Astrocyte (in vitro differentiated cells and primary cell): ENCODE results near the gene CCDC177. TPM values are rescaled to one million over a fixed set of nuclear protein-coding genes. Genes with fewer than 3 reads are reported as not detected.

Experiments used
- DNase-seq: peaks from one replicate; pipeline ENCODE4 v3.0.0-alpha.2; 2010; ENCODE audit warnings: low read depth
- FAIRE-seq: peaks from 2 replicates; lab custom pipeline; 2011; peaks lifted over from hg19 to GRCh38; lab: Jason Lieb, UNC
- H2AFZ ChIP-seq: 2 replicates; pipeline ENCODE4 v1.6.0; 2012; ENCODE audit warnings: low read depth, low read length, inconsistent platforms
- H3K27ac ChIP-seq: 2 replicates; pipeline ENCODE4 v1.5.1; 2011; ENCODE audit warnings: low read depth, low read length, inconsistent platforms
- H3K27me3 ChIP-seq: 2 replicates; pipeline ENCODE4 v1.6.0; 2011; ENCODE audit warnings: low read length, inconsistent platforms; ENCODE audit not compliant: insufficient read depth
- H3K36me3 ChIP-seq: 2 replicates; pipeline ENCODE4 v1.5.1; 2011; ENCODE audit warnings: low read length, inconsistent platforms; ENCODE audit not compliant: insufficient read depth
- H3K4me1 ChIP-seq: 2 replicates; pipeline ENCODE4 v1.5.1; 2011; ENCODE audit warnings: low read length, inconsistent platforms; ENCODE audit not compliant: insufficient read depth
- H3K4me2 ChIP-seq: 2 replicates; pipeline ENCODE4 v1.6.0; 2012; ENCODE audit warnings: low read length, inconsistent platforms
- H3K4me3 ChIP-seq: 2 replicates; pipeline ENCODE4 v1.5.1; 2011; ENCODE audit warnings: low read depth, mild to moderate bottlenecking, low read length, inconsistent platforms; ENCODE audit not compliant: insufficient read depth
- H3K79me2 ChIP-seq: 2 replicates; pipeline ENCODE4 v1.6.0; 2012; ENCODE audit warnings: mild to moderate bottlenecking, low read length, inconsistent platforms; ENCODE audit not compliant: insufficient read depth
- H3K9ac ChIP-seq: 2 replicates; pipeline ENCODE4 v1.6.0; 2012; ENCODE audit warnings: mild to moderate bottlenecking, low read length, inconsistent platforms
- H3K9me3 ChIP-seq: 2 replicates; pipeline ENCODE4 v1.5.1; 2012; ENCODE audit warnings: low read depth, mild to moderate bottlenecking, low read length, inconsistent platforms; ENCODE audit not compliant: insufficient read depth
- H4K20me1 ChIP-seq: 2 replicates; pipeline ENCODE4 v1.6.0; 2012; ENCODE audit warnings: low read length, inconsistent platforms; ENCODE audit not compliant: insufficient read depth
- H3K27ac Mint-ChIP-seq: one replicate; pipeline ENCODE4 v1.8.0; 2021; ENCODE audit warnings: mild to moderate bottlenecking, mixed read lengths; ENCODE audit not compliant: unreplicated experiment
- H3K27me3 Mint-ChIP-seq: one replicate; pipeline ENCODE4 v1.8.0; 2021; ENCODE audit warnings: low read depth, mixed read lengths; ENCODE audit not compliant: unreplicated experiment
- H3K36me3 Mint-ChIP-seq: one replicate; pipeline ENCODE4 v1.8.0; 2021; ENCODE audit warnings: low read depth, mixed read lengths; ENCODE audit not compliant: unreplicated experiment
- H3K4me1 Mint-ChIP-seq: one replicate; pipeline ENCODE4 v1.8.0; 2021; ENCODE audit warnings: low read depth, mixed read lengths; ENCODE audit not compliant: unreplicated experiment
- H3K4me3 Mint-ChIP-seq: one replicate; pipeline ENCODE4 v1.8.0; 2021; ENCODE audit warnings: mild to moderate bottlenecking, moderate library complexity, mixed read lengths; ENCODE audit not compliant: unreplicated experiment
- H3K9me3 Mint-ChIP-seq: one replicate; pipeline ENCODE4 v1.8.0; 2021; ENCODE audit warnings: mild to moderate bottlenecking, mixed read lengths; ENCODE audit not compliant: unreplicated experiment
- EZH2 ChIP-seq: IDR thresholded peaks from 2 replicates; pipeline ENCODE4 v1.6.1; 2012; ENCODE audit warnings: mild to moderate bottlenecking, low read length, inconsistent platforms; ENCODE audit not compliant: insufficient read depth
- total RNA-seq: library from RNA; stranded (reverse); gene quantifications from 2 replicates; pipeline ENCODE4 v1.2.1, GENCODE V29; 2021
- TF ChIP-seq, protein P1 (sequence below): IDR thresholded peaks from 2 replicates; pipeline ENCODE4 v1.5.1; 2011; ENCODE audit warnings: low read depth, mild to moderate bottlenecking, inconsistent platforms, low read length, moderate library complexity; ENCODE audit not compliant: insufficient read depth

CCDC177 gene
- total RNA-seq, 1 donor from 2014 or later: not detected

DNA sequence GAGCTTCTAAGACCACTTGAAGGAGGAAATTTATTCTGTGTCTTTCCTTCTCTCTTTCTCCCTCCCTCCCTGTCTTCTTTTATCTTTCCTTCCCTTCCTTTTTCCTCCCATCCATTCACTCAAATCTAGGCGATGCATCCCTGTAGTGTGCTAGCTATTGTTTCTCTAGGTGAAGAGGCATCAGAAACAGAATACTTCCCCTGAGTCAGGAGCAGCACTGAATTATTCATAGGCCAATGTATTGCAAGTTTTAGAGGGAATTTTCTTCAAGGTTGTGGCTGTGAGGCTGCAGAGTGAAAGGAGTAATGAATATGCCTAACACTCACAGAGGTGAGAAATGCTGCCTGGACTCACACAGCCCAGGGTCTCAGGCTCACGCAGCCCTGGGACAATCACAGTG lies 23.2 kb downstream of the CCDC177 start:
- Histone ChIP-seq H3K27me3 (peaks cover 12% of the 10 kb centered on the region), H3K4me2 (no peak overlapping the region), H2AFZ (no peak overlapping the region), H3K27ac (no peak overlapping the region), H4K20me1 (no peaks in the 10 kb centered on the region), H3K9me3 (no peaks in the 10 kb centered on the region), H3K79me2 (no peaks in the 10 kb centered on the region), H3K4me1 (peaks cover 3% of the 10 kb centered on the region), H3K36me3 (no peaks in the 10 kb centered on the region), H3K4me3 (no peak overlapping the region), H3K9ac (no peak overlapping the region)
- Mint-ChIP-seq H3K27ac (no peak overlapping the region), H3K27me3 (peaks cover 30% of the 10 kb centered on the region), H3K9me3 (no peaks in the 10 kb centered on the region), H3K4me3 (no peak overlapping the region), H3K4me1 (peaks cover 2% of the 10 kb centered on the region), H3K36me3 (no peaks in the 10 kb centered on the region)
- FAIRE-seq (no peak), DNase-seq (no peak)
- TF ChIP-seq, protein P1, sequence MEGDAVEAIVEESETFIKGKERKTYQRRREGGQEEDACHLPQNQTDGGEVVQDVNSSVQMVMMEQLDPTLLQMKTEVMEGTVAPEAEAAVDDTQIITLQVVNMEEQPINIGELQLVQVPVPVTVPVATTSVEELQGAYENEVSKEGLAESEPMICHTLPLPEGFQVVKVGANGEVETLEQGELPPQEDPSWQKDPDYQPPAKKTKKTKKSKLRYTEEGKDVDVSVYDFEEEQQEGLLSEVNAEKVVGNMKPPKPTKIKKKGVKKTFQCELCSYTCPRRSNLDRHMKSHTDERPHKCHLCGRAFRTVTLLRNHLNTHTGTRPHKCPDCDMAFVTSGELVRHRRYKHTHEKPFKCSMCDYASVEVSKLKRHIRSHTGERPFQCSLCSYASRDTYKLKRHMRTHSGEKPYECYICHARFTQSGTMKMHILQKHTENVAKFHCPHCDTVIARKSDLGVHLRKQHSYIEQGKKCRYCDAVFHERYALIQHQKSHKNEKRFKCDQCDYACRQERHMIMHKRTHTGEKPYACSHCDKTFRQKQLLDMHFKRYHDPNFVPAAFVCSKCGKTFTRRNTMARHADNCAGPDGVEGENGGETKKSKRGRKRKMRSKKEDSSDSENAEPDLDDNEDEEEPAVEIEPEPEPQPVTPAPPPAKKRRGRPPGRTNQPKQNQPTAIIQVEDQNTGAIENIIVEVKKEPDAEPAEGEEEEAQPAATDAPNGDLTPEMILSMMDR: no peak
- TF ChIP-seq EZH2: no peak

DNA sequence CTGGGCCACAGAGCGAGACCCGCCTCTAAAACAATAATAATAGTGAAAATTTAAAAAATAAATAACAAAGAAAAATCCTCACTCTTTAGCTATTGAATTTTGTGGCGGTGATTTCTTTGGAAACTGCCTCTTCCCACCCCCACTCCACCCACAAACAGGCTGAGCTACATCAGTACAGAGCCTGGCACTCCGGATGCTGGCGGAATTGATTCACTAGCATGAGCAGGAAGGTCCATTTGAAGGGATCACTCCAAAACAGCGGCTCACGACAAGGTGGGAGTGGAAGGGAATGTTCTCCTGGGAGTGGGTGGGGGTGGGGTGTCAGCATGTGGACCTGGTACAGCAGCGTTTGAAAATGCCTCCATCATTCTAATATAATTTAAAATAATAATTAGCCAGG lies 26.1 kb downstream of the CCDC177 start:
- Mint-ChIP-seq H3K4me3 (no peak overlapping the region), H3K27ac (no peak overlapping the region), H3K4me1 (peaks cover 7% of the 10 kb centered on the region), H3K9me3 (no peaks in the 10 kb centered on the region), H3K27me3 (peaks cover 33% of the 10 kb centered on the region), H3K36me3 (no peaks in the 10 kb centered on the region)
- Histone ChIP-seq H3K4me1 (peaks cover 3% of the 10 kb centered on the region), H3K9me3 (no peaks in the 10 kb centered on the region), H3K4me2 (peak overlapping the region; percentile 87), H3K27ac (no peak overlapping the region), H3K79me2 (no peaks in the 10 kb centered on the region), H3K4me3 (no peak overlapping the region), H4K20me1 (no peaks in the 10 kb centered on the region), H3K9ac (no peak overlapping the region), H3K27me3 (peaks cover 6% of the 10 kb centered on the region), H3K36me3 (no peaks in the 10 kb centered on the region), H2AFZ (no peak overlapping the region)
- FAIRE-seq (no peak), DNase-seq (no peak)
- TF ChIP-seq, protein P1: no peak
- TF ChIP-seq EZH2: no peak

DNA sequence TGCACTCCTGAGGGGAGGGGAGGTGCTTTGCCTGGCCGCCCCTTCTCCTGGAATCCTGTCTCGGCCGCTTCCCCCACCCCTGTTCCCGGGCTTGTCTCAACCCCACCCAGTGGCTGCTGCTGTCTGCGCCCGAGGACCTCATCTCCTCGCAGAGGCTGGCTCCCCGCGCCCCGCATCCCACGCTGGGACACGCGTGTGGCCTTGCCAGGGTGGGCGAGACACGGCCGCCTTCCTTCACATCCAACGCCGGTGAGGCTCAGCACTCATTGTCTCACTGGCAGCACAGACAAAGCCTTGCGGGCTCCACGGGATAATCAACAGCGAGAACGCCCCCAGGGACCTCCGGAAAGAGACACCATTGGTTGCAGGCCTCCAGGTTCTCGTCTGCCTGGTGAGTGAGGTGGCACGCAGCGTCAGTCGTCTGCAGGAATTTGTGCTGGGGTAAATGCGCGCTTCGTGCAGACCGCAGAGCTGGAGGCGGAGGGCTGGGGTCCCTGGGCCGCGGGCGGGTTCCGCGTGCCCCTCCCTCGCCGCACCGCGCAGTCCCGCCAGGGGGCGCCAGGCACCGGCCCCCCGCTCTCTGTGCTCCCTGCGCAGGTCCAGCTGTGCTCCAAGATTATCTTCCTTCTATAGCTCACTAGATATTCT lies 26.8 kb downstream of the CCDC177 start:
- Histone ChIP-seq H3K27ac (no peak overlapping the region), H2AFZ (peak overlapping the region; percentile 86), H3K36me3 (no peaks in the 10 kb centered on the region), H3K4me2 (peak overlapping the region; percentile 87), H3K9me3 (no peaks in the 10 kb centered on the region), H3K4me1 (peaks cover 3% of the 10 kb centered on the region), H3K79me2 (no peaks in the 10 kb centered on the region), H3K4me3 (peak overlapping the region; percentile 54), H3K9ac (peak overlapping the region; percentile 50), H4K20me1 (no peaks in the 10 kb centered on the region), H3K27me3 (peaks cover 4% of the 10 kb centered on the region)
- H3K9me3 Mint-ChIP-seq: no peaks in the 10 kb centered on the region
- peaks cover 34% of the 10 kb centered on the region for H3K27me3 Mint-ChIP-seq
- peak; percentile 36 for TF ChIP-seq EZH2
- TF ChIP-seq, protein P1: peak; percentile 53
- FAIRE-seq (no peak), DNase-seq (peak; percentile 37)
- peaks cover 5% of the 10 kb centered on the region for H3K4me1 Mint-ChIP-seq
- H3K36me3 Mint-ChIP-seq: no peaks in the 10 kb centered on the region
- H3K27ac Mint-ChIP-seq: no peak overlapping the region
- peak overlapping the region; percentile 62 for H3K4me3 Mint-ChIP-seq
